Fibroblast of mammary gland (primary cell): ENCODE measurements around the gene RTP5.
"Not testable (repeated sequence)": the region's sequence is repeated elsewhere in the genome, so short reads cannot be mapped to it uniquely, and the experiment has no call there.

Experiments used
- DNase-seq: peaks from one replicate; pipeline ENCODE4 v3.0.0-alpha.2; 2010; ENCODE audit warnings: low read depth
- H3K4me3 ChIP-seq: 2 replicates; pipeline ENCODE4 v1.5.1; 2011; ENCODE audit warnings: low read depth, mild to moderate bottlenecking, low read length, moderate library complexity; ENCODE audit not compliant: control insufficient read depth
- TF ChIP-seq, protein P1 (sequence below): conservative IDR thresholded peaks from 2 replicates; pipeline ENCODE4 v1.5.1; 2011; ENCODE audit warnings: low read depth, low read length, inconsistent platforms; ENCODE audit not compliant: control insufficient read depth, insufficient read depth

Gene RTP5

DNA sequence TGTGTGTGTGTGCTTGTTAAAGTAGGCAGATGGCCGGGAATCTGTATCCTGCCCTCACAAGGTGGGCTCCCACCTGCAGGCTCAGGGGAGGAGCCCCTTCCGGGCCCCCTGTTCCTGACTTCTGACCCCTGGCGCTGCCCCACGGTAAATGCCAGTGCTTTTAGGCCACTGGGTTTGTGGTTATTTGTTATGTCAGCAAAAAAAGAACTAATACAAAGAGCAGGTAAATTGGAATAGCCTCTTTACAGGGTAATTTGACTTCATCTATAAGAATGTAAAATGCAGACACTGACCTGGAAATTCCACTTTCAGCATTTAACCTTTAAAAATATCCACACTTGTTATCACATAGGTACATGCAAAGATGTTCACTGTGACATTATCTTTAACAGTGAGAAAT, 44.2 kb downstream of the RTP5 start:
- no peak overlapping the region for H3K4me3 ChIP-seq
- DNase-seq, result no peak
- TF ChIP-seq, protein P1, sequence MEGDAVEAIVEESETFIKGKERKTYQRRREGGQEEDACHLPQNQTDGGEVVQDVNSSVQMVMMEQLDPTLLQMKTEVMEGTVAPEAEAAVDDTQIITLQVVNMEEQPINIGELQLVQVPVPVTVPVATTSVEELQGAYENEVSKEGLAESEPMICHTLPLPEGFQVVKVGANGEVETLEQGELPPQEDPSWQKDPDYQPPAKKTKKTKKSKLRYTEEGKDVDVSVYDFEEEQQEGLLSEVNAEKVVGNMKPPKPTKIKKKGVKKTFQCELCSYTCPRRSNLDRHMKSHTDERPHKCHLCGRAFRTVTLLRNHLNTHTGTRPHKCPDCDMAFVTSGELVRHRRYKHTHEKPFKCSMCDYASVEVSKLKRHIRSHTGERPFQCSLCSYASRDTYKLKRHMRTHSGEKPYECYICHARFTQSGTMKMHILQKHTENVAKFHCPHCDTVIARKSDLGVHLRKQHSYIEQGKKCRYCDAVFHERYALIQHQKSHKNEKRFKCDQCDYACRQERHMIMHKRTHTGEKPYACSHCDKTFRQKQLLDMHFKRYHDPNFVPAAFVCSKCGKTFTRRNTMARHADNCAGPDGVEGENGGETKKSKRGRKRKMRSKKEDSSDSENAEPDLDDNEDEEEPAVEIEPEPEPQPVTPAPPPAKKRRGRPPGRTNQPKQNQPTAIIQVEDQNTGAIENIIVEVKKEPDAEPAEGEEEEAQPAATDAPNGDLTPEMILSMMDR, result no peak

GRCh38 chr2:241914542-241914941, 45.0 kb downstream of the RTP5 start:
- TF ChIP-seq, protein P1, result no peak
- no peak overlapping the region for H3K4me3 ChIP-seq
- DNase-seq, result no peak

DNA sequence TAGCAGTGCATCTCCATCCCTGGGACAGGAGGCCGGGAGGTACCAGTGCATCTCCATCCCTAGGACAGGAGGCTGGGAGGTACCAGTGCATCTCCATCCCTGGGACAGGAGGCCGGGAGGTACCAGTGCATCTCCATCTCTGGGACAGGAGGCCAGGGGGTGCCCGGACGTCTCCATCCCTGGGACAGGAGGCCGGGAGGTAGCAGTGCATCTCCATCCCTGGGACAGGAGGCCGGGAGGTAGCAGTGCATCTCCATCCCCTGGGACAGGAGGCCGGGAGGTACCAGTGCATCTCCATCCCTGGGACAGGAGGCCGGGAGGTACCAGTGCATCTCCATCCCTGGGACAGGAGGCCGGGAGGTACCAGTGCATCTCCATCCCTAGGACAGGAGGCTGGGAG, 52.1 kb downstream of the RTP5 start:
- H3K4me3 ChIP-seq, DNase-seq: not testable (repeated sequence)

DNA sequence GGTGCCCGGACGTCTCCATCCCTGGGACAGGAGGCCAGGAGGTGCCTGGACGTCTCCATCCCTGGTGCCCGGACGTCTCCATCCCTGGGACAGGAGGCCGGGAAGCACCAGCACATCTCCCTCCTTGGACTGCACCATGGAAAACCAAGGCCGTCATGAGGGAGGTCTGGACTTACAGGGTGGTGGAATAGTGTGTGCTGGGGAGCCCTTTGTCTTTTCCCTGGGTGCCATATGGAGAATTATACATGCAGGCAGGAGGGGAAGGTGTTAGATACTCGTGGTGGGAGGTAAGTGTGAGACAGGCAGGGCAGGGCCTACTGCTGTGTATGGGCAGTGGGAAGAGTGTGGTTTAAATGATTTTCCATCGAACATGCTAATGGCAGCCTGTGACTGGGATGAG, 52.9 kb downstream of the RTP5 start:
- TF ChIP-seq, protein P1, result no peak
- H3K4me3 ChIP-seq, result no peak overlapping the region
- DNase-seq, result no peak

DNA sequence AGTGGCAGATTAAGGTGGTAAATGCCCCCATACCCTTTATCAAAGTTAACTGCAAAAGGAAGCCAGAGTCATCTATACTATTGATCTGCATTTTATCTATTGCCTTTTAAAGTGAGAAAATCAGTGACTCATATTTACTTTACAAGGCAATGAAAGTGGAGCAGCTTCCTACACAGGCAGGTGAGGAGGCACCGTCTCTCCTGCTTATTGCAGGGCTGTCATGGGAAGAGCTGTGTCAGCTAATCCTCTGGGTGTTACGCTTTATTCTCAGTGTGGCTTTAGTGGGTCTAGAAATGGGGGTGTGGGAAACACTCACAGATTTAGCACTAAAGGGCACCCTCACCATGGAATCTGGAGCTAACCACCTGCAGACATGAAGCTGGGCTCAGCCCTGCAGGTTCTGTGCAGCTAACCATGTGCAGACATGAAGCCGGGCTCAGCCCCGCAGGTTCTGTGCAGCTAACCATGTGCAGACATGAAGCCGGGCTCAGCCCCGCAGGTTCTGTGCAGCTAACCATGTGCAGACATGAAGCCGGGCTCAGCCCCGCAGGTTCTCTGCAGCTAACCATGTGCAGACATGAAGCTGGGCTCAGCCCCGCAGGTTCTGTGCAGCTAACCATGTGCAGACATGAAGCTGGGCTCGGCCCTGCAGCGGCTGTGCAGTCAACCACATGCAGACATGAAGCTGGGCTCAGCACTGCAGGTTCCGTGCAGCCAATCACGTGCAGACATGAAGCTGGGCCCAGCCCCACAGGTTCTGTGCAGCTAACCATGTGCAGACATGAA, 53.5 kb downstream of the RTP5 start:
- not testable (repeated sequence) for DNase-seq, H3K4me3 ChIP-seq
